ENCODE measurements around the gene FAM135A.
"Not testable (repeated sequence)": the region's sequence is repeated elsewhere in the genome, so short reads cannot be mapped to it uniquely, and the experiment has no call there.

Gene FAM135A

GRCh38 chr6:70423189-70424134, 10.2 kb downstream of the FAM135A start:
- 0 out of 2 replicates have a peak, but pooled peaks cover 5% of the 10 kb centered on the region for H3K4me1 ChIP-seq (ENCODE audit: insufficient read depth, low read length)
- H3K9ac ChIP-seq (ENCODE audit: low read depth, low read length), result no peak overlapping the region
- H3K36me3 ChIP-seq (ENCODE audit: insufficient read depth, low read depth, low read length), result peaks cover 48% of the 10 kb centered on the region
- H3K27me3 ChIP-seq (ENCODE audit: insufficient read depth, low read length), result no peaks in the 10 kb centered on the region
- H3K9me3 ChIP-seq (ENCODE audit: insufficient read depth, low read depth, low read length), result no peaks in the 10 kb centered on the region
- no peak overlapping the region for H3K27ac ChIP-seq (ENCODE audit: low read length)
- H3K4me3 ChIP-seq (ENCODE audit: low read length), result no peak overlapping the region

GRCh38 chr6:70424291-70424690, 11.0 kb downstream of the FAM135A start:
- no peaks in the 10 kb centered on the region for H3K27me3 ChIP-seq (ENCODE audit: insufficient read depth, low read length)
- H3K36me3 ChIP-seq (ENCODE audit: insufficient read depth, low read depth, low read length), result peaks cover 51% of the 10 kb centered on the region
- H3K27ac ChIP-seq (ENCODE audit: low read length), result no peak overlapping the region
- 0 out of 2 replicates have a peak, but pooled peaks cover 5% of the 10 kb centered on the region for H3K4me1 ChIP-seq (ENCODE audit: insufficient read depth, low read length)
- no peaks in the 10 kb centered on the region for H3K9me3 ChIP-seq (ENCODE audit: insufficient read depth, low read depth, low read length)
- H3K4me3 ChIP-seq (ENCODE audit: low read length), result no peak overlapping the region
- H3K9ac ChIP-seq (ENCODE audit: low read depth, low read length), result no peak overlapping the region

GRCh38 chr6:70436320-70436719, 23.0 kb downstream of the FAM135A start:
- H3K36me3 ChIP-seq (ENCODE audit: insufficient read depth, low read depth, low read length), result peaks cover 56% of the 10 kb centered on the region
- H3K27ac ChIP-seq (ENCODE audit: low read length), result no peak overlapping the region
- H3K9ac ChIP-seq (ENCODE audit: low read depth, low read length), result no peak overlapping the region
- no peaks in the 10 kb centered on the region for H3K27me3 ChIP-seq (ENCODE audit: insufficient read depth, low read length)
- no peaks in the 10 kb centered on the region for H3K4me1 ChIP-seq (ENCODE audit: insufficient read depth, low read length)
- no peak overlapping the region for H3K4me3 ChIP-seq (ENCODE audit: low read length)
- H3K9me3 ChIP-seq (ENCODE audit: insufficient read depth, low read depth, low read length), result no peaks in the 10 kb centered on the region

GRCh38 chr6:70445001-70445400, 31.7 kb downstream of the FAM135A start:
- no peak overlapping the region for H3K9ac ChIP-seq (ENCODE audit: low read depth, low read length)
- H3K4me1 ChIP-seq (ENCODE audit: insufficient read depth, low read length), result no peaks in the 10 kb centered on the region
- H3K27me3 ChIP-seq (ENCODE audit: insufficient read depth, low read length), result no peaks in the 10 kb centered on the region
- no peak overlapping the region for H3K27ac ChIP-seq (ENCODE audit: low read length)
- peaks cover 20% of the 10 kb centered on the region for H3K9me3 ChIP-seq (ENCODE audit: insufficient read depth, low read depth, low read length)
- peaks cover 47% of the 10 kb centered on the region for H3K36me3 ChIP-seq (ENCODE audit: insufficient read depth, low read depth, low read length)
- H3K4me3 ChIP-seq (ENCODE audit: low read length), result peak overlapping the region; percentile 2; the same call in 1 of the 2 replicates

GRCh38 chr6:70447343-70448070, 34.2 kb downstream of the FAM135A start:
- peaks cover 20% of the 10 kb centered on the region for H3K9me3 ChIP-seq (ENCODE audit: insufficient read depth, low read depth, low read length)
- H3K4me3 ChIP-seq (ENCODE audit: low read length); H3K27me3 ChIP-seq (ENCODE audit: insufficient read depth, low read length): not testable (repeated sequence)

GRCh38 chr6:70453899-70454298, 40.6 kb downstream of the FAM135A start:
- H3K9ac ChIP-seq (ENCODE audit: low read depth, low read length); H3K4me1 ChIP-seq (ENCODE audit: insufficient read depth, low read length); H3K9me3 ChIP-seq (ENCODE audit: insufficient read depth, low read depth, low read length); H3K27ac ChIP-seq (ENCODE audit: low read length); H3K4me3 ChIP-seq (ENCODE audit: low read length); H3K27me3 ChIP-seq (ENCODE audit: insufficient read depth, low read length): not testable (repeated sequence)
- peaks cover 29% of the 10 kb centered on the region for H3K36me3 ChIP-seq (ENCODE audit: insufficient read depth, low read depth, low read length)

More at GRCh38 chr6:70447343-70448070, 34.2 kb downstream of the FAM135A start:
- not testable (repeated sequence) for H3K27ac ChIP-seq (ENCODE audit: low read length); H3K4me1 ChIP-seq (ENCODE audit: insufficient read depth, low read length); H3K9ac ChIP-seq (ENCODE audit: low read depth, low read length)
- peaks cover 52% of the 10 kb centered on the region for H3K36me3 ChIP-seq (ENCODE audit: insufficient read depth, low read depth, low read length)

GRCh38 chr6:70456735-70457134, 43.4 kb downstream of the FAM135A start:
- H3K27me3 ChIP-seq (ENCODE audit: insufficient read depth, low read length), result no peaks in the 10 kb centered on the region
- peaks cover 21% of the 10 kb centered on the region for H3K36me3 ChIP-seq (ENCODE audit: insufficient read depth, low read depth, low read length)
- H3K9ac ChIP-seq (ENCODE audit: low read depth, low read length), result no peak overlapping the region
- H3K4me1 ChIP-seq (ENCODE audit: insufficient read depth, low read length), result no peaks in the 10 kb centered on the region
- no peaks in the 10 kb centered on the region for H3K9me3 ChIP-seq (ENCODE audit: insufficient read depth, low read depth, low read length)
- H3K27ac ChIP-seq (ENCODE audit: low read length), result no peak overlapping the region
- no peak overlapping the region for H3K4me3 ChIP-seq (ENCODE audit: low read length)

- Histone ChIP-seq H3K27me3 (ENCODE audit: insufficient read depth, low read length) (no peaks in the 10 kb centered on the region), H3K4me1 (ENCODE audit: insufficient read depth, low read length) (no peaks in the 10 kb centered on the region), H3K4me3 (ENCODE audit: low read length) (no peak overlapping the region), H3K36me3 (ENCODE audit: insufficient read depth, low read depth, low read length) (peaks cover 9% of the 10 kb centered on the region; the same call in 1 of the 2 replicates), H3K9ac (ENCODE audit: low read depth, low read length) (no peak overlapping the region), H3K9me3 (ENCODE audit: insufficient read depth, low read depth, low read length) (no peaks in the 10 kb centered on the region), H3K27ac (ENCODE audit: low read length) (no peak overlapping the region)
Observed at GRCh38 chr6:70459235-70459634, 45.9 kb downstream of the FAM135A start.

GRCh38 chr6:70459699-70460098, 46.4 kb downstream of the FAM135A start:
- not testable (repeated sequence) for H3K4me1 ChIP-seq (ENCODE audit: insufficient read depth, low read length); H3K36me3 ChIP-seq (ENCODE audit: insufficient read depth, low read depth, low read length); H3K9me3 ChIP-seq (ENCODE audit: insufficient read depth, low read depth, low read length)

GRCh38 chr6:70470016-70470415, 56.7 kb downstream of the FAM135A start:
- Histone ChIP-seq H3K4me1 (ENCODE audit: insufficient read depth, low read length) (peaks cover 7% of the 10 kb centered on the region; the same call in 1 of the 2 replicates), H3K36me3 (ENCODE audit: insufficient read depth, low read depth, low read length) (peaks cover 44% of the 10 kb centered on the region), H3K9me3 (ENCODE audit: insufficient read depth, low read depth, low read length) (no peaks in the 10 kb centered on the region), H3K27ac (ENCODE audit: low read length) (no peak overlapping the region), H3K4me3 (ENCODE audit: low read length) (no peak overlapping the region), H3K27me3 (ENCODE audit: insufficient read depth, low read length) (no peaks in the 10 kb centered on the region), H3K9ac (ENCODE audit: low read depth, low read length) (no peak overlapping the region)

More at GRCh38 chr6:70459699-70460098, 46.4 kb downstream of the FAM135A start:
- not testable (repeated sequence) for H3K9ac ChIP-seq (ENCODE audit: low read depth, low read length); H3K27me3 ChIP-seq (ENCODE audit: insufficient read depth, low read length); H3K4me3 ChIP-seq (ENCODE audit: low read length); H3K27ac ChIP-seq (ENCODE audit: low read length)

- H3K9ac ChIP-seq (ENCODE audit: low read depth, low read length); H3K4me1 ChIP-seq (ENCODE audit: insufficient read depth, low read length); H3K27ac ChIP-seq (ENCODE audit: low read length); H3K27me3 ChIP-seq (ENCODE audit: insufficient read depth, low read length); H3K4me3 ChIP-seq (ENCODE audit: low read length); H3K9me3 ChIP-seq (ENCODE audit: insufficient read depth, low read depth, low read length): not testable (repeated sequence)
- peaks cover 47% of the 10 kb centered on the region for H3K36me3 ChIP-seq (ENCODE audit: insufficient read depth, low read depth, low read length)
Observed at GRCh38 chr6:70470510-70470909, 57.2 kb downstream of the FAM135A start.

All from iPS-20b (cell line).